Rectal smooth muscle tissue (tissue), 1 donor: ENCODE results near the gene RGP1.

Source experiments
- H3K27ac ChIP-seq: one replicate; pipeline ENCODE4 v1.7.0; 2013; ENCODE audit warnings: low read depth, low read length, inconsistent platforms
- H3K27me3 ChIP-seq: one replicate; pipeline ENCODE4 v1.7.0; 2013; ENCODE audit warnings: low read length; ENCODE audit not compliant: control insufficient read depth, insufficient read depth
- H3K36me3 ChIP-seq: one replicate; pipeline ENCODE4 v1.7.0; 2013; ENCODE audit warnings: low read length; ENCODE audit not compliant: control insufficient read depth, insufficient read depth
- H3K4me1 ChIP-seq: one replicate; pipeline ENCODE4 v1.7.0; 2013; ENCODE audit warnings: low read length; ENCODE audit not compliant: control insufficient read depth, insufficient read depth
- H3K4me3 ChIP-seq: one replicate; pipeline ENCODE4 v1.7.0; 2013; ENCODE audit warnings: low read length
- H3K9ac ChIP-seq: one replicate; pipeline ENCODE4 v1.7.0; 2013; ENCODE audit warnings: low read length

Gene RGP1

GRCh38 chr9:35712762-35713400, 36.2 kb upstream of the RGP1 start:
- H3K27ac ChIP-seq: no peak overlapping the region
- peaks cover 76% of the 10 kb centered on the region for H3K36me3 ChIP-seq
- H3K4me3 ChIP-seq: no peak overlapping the region
- H3K9ac ChIP-seq: no peak overlapping the region
- no peaks in the 10 kb centered on the region for H3K4me1 ChIP-seq
- H3K27me3 ChIP-seq: no peaks in the 10 kb centered on the region

GRCh38 chr9:35713578-35713977, 35.5 kb upstream of the RGP1 start:
- Histone ChIP-seq H3K27ac (no peak overlapping the region), H3K36me3 (peaks cover 77% of the 10 kb centered on the region), H3K9ac (no peak overlapping the region), H3K4me1 (no peaks in the 10 kb centered on the region), H3K27me3 (no peaks in the 10 kb centered on the region), H3K4me3 (no peak overlapping the region)

GRCh38 chr9:35714123-35714522, 35.0 kb upstream of the RGP1 start:
- Histone ChIP-seq H3K27ac (no peak overlapping the region), H3K4me3 (no peak overlapping the region), H3K36me3 (peaks cover 80% of the 10 kb centered on the region), H3K4me1 (no peaks in the 10 kb centered on the region), H3K27me3 (no peaks in the 10 kb centered on the region), H3K9ac (no peak overlapping the region)

- H3K9ac ChIP-seq: no peak overlapping the region
- H3K27me3 ChIP-seq: no peaks in the 10 kb centered on the region
- peak overlapping the region; percentile 21 for H3K27ac ChIP-seq
- no peak overlapping the region for H3K4me3 ChIP-seq
- no peaks in the 10 kb centered on the region for H3K4me1 ChIP-seq
- peaks cover 83% of the 10 kb centered on the region for H3K36me3 ChIP-seq
Measured at GRCh38 chr9:35714579-35715252, 34.4 kb upstream of the RGP1 start.

GRCh38 chr9:35716230-35716629, 32.9 kb upstream of the RGP1 start:
- H3K36me3 ChIP-seq: peaks cover 87% of the 10 kb centered on the region
- no peaks in the 10 kb centered on the region for H3K27me3 ChIP-seq
- no peaks in the 10 kb centered on the region for H3K4me1 ChIP-seq
- no peak overlapping the region for H3K4me3 ChIP-seq
- H3K9ac ChIP-seq: no peak overlapping the region
- H3K27ac ChIP-seq: no peak overlapping the region

- Histone ChIP-seq H3K27me3 (no peaks in the 10 kb centered on the region), H3K36me3 (peaks cover 89% of the 10 kb centered on the region), H3K9ac (no peak overlapping the region), H3K27ac (no peak overlapping the region), H3K4me3 (no peak overlapping the region), H3K4me1 (no peaks in the 10 kb centered on the region)
Measured at GRCh38 chr9:35717132-35717870, 31.8 kb upstream of the RGP1 start.

- Histone ChIP-seq H3K4me3 (no peak overlapping the region), H3K4me1 (no peaks in the 10 kb centered on the region), H3K9ac (no peak overlapping the region), H3K27me3 (no peaks in the 10 kb centered on the region), H3K36me3 (peaks cover 91% of the 10 kb centered on the region), H3K27ac (no peak overlapping the region)
Measured at GRCh38 chr9:35718721-35719511, 30.2 kb upstream of the RGP1 start.

- Histone ChIP-seq H3K4me3 (no peak overlapping the region), H3K27me3 (no peaks in the 10 kb centered on the region), H3K9ac (no peak overlapping the region), H3K36me3 (peaks cover 91% of the 10 kb centered on the region), H3K4me1 (no peaks in the 10 kb centered on the region), H3K27ac (no peak overlapping the region)
Measured at GRCh38 chr9:35719546-35719945, 29.5 kb upstream of the RGP1 start.

GRCh38 chr9:35723426-35723825, 25.7 kb upstream of the RGP1 start:
- Histone ChIP-seq H3K36me3 (peaks cover 68% of the 10 kb centered on the region), H3K4me1 (peaks cover 22% of the 10 kb centered on the region), H3K27ac (no peak overlapping the region), H3K4me3 (no peak overlapping the region), H3K27me3 (no peaks in the 10 kb centered on the region), H3K9ac (no peak overlapping the region)

- Histone ChIP-seq H3K4me3 (no peak overlapping the region), H3K27me3 (no peaks in the 10 kb centered on the region), H3K36me3 (peaks cover 63% of the 10 kb centered on the region), H3K27ac (no peak overlapping the region), H3K4me1 (peaks cover 27% of the 10 kb centered on the region), H3K9ac (no peak overlapping the region)
Measured at GRCh38 chr9:35723908-35724307, 25.2 kb upstream of the RGP1 start.

- H3K4me3 ChIP-seq: no peak overlapping the region
- H3K4me1 ChIP-seq: peaks cover 41% of the 10 kb centered on the region
- H3K9ac ChIP-seq: no peak overlapping the region
- H3K27me3 ChIP-seq: no peaks in the 10 kb centered on the region
- H3K27ac ChIP-seq: peak overlapping the region; percentile 37
- H3K36me3 ChIP-seq: peaks cover 48% of the 10 kb centered on the region
Measured at GRCh38 chr9:35725362-35725761, 23.7 kb upstream of the RGP1 start.

GRCh38 chr9:35726931-35727330, 22.2 kb upstream of the RGP1 start:
- Histone ChIP-seq H3K4me1 (peaks cover 50% of the 10 kb centered on the region), H3K27me3 (no peaks in the 10 kb centered on the region), H3K4me3 (peak overlapping the region; percentile 63), H3K27ac (peak overlapping the region; percentile 94), H3K9ac (peak overlapping the region; percentile 55), H3K36me3 (peaks cover 34% of the 10 kb centered on the region)
